ENCODE data around the gene LILRB2. TPM values are rescaled to one million over a fixed set of nuclear protein-coding genes. Genes with fewer than 3 reads are reported as not detected.
"Not testable (repeated sequence)": the region's sequence is repeated elsewhere in the genome, so short reads cannot be mapped to it uniquely, and the experiment has no call there.

Gene LILRB2
- total RNA-seq, 1 donor from 2014 or later, result not detected

GRCh38 chr19:54305141-54305540 lies 24.2 kb upstream of the LILRB2 start:
- no peak overlapping the region for H3K4me3 ChIP-seq (ENCODE audit: low read depth, low read length)
- TF ChIP-seq CTCF (conservative IDR thresholded peaks at IDR 0.05; ENCODE audit: low read depth, low read length), result no peak
- DNase-seq (ENCODE audit: low read depth), result no peak

- no peak for DNase-seq (ENCODE audit: low read depth)
- no peak for TF ChIP-seq CTCF (conservative IDR thresholded peaks at IDR 0.05; ENCODE audit: low read depth, low read length)
- no peak overlapping the region for H3K4me3 ChIP-seq (ENCODE audit: low read depth, low read length)
Observed at GRCh38 chr19:54302257-54302656, 21.3 kb upstream of the LILRB2 start.

- DNase-seq (ENCODE audit: low read depth), result no peak
- no peak overlapping the region for H3K4me3 ChIP-seq (ENCODE audit: low read depth, low read length)
- no peak for TF ChIP-seq CTCF (conservative IDR thresholded peaks at IDR 0.05; ENCODE audit: low read depth, low read length)
Observed at GRCh38 chr19:54299515-54299914, 18.6 kb upstream of the LILRB2 start.

DNA sequence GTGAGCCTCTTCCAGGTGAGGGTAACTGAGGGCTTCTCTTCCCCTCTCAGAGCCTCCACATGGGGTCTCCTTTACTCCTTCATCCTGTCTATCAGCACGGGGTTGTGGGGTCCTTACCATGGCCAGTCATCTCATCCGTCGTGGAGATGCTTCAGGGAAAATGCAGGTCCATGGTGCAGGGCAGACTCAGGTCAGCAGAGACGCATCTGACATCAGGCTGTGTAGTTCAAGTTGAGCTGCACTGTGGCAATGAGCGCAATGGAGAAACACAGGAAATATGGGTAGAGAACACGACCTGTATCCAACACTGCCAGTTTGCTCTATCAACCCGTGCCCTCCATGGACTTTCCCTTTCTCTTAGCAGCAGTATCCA lies 18.2 kb upstream of the LILRB2 start:
- no peak overlapping the region for H3K4me3 ChIP-seq (ENCODE audit: low read depth, low read length)
- no peak for TF ChIP-seq CTCF (conservative IDR thresholded peaks at IDR 0.05; ENCODE audit: low read depth, low read length)
- DNase-seq (ENCODE audit: low read depth), result no peak

- no peak for TF ChIP-seq CTCF (conservative IDR thresholded peaks at IDR 0.05; ENCODE audit: low read depth, low read length)
- H3K4me3 ChIP-seq (ENCODE audit: low read depth, low read length), result no peak overlapping the region
Observed at GRCh38 chr19:54298357-54299125, 17.6 kb upstream of the LILRB2 start.

GRCh38 chr19:54297759-54298305 lies 16.9 kb upstream of the LILRB2 start:
- no peak overlapping the region for H3K4me3 ChIP-seq (ENCODE audit: low read depth, low read length)
- no peak for TF ChIP-seq CTCF (conservative IDR thresholded peaks at IDR 0.05; ENCODE audit: low read depth, low read length)
- no peak for DNase-seq (ENCODE audit: low read depth)

More at GRCh38 chr19:54298357-54299125, 17.6 kb upstream of the LILRB2 start:
- DNase-seq (ENCODE audit: low read depth), result no peak

DNA sequence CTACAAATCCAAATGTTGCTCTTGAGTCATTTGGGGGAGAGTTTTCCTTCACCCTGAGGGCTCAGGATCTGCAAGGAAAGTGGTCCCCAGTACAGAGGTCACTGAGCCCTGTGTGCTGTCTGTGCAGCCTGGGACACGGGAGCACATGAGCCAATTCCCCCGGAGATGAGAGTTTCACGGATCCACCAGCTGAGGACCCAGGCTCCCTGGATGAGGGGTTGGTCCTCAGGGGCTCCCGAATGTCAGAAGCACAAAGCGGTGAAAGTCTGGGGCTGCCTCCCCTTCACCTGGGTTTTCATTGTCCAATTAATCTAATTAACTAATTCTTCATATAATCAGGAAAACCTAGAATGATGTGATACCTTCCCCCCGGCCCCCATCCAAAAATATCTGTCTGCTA lies 13.6 kb upstream of the LILRB2 start:
- TF ChIP-seq CTCF (conservative IDR thresholded peaks at IDR 0.05; ENCODE audit: low read depth, low read length), result no peak
- H3K4me3 ChIP-seq (ENCODE audit: low read depth, low read length), result no peak overlapping the region
- no peak for DNase-seq (ENCODE audit: low read depth)

- DNase-seq (ENCODE audit: low read depth), result not testable (repeated sequence)
Observed at GRCh38 chr19:54289160-54289559, 8.2 kb upstream of the LILRB2 start.

More at GRCh38 chr19:54289160-54289559, 8.2 kb upstream of the LILRB2 start:
- H3K4me3 ChIP-seq (ENCODE audit: low read depth, low read length), result not testable (repeated sequence)
